ENCODE data around the gene PPM1L. TPM values are rescaled to one million over a fixed set of nuclear protein-coding genes. Genes with fewer than 3 reads are reported as not detected.

The PPM1L gene
- polyA plus RNA-seq, 1 donor (not counting 4 experiments of a cell fraction or from before 2014, with no cell fraction given) = 0.58 TPM

- FAIRE-seq = no peak
- TF ChIP-seq CTCF (optimal IDR thresholded peaks at IDR 0.05 in 1 of 3, IDR thresholded peaks at IDR 0.05 in 1 of 3, conservative IDR thresholded peaks at IDR 0.05 in 1 of 3; ENCODE audit: extremely low read depth in 1 of 3, insufficient read depth in 2 of 3, low read length in 3 of 3) (no peak), EZH2 (IDR thresholded peaks at IDR 0.05; ENCODE audit: low read length) (no peak)
Measured at GRCh38 chr3:160829486-160830009, 73.5 kb downstream of the PPM1L start.

GRCh38 chr3:160830796-160831195 is 74.8 kb downstream of the PPM1L start:
- H3K4me3 ChIP-seq (ENCODE audit: control insufficient read depth in 2 of 3, extremely low read depth in 1 of 3, insufficient read depth in 2 of 3, low read depth in 1 of 3, low read length in 3 of 3) = no peak overlapping the region
- no peak overlapping the region for H3K4me2 ChIP-seq (ENCODE audit: control insufficient read depth, extremely low read depth, insufficient read depth, low read depth, low read length)
- no peak overlapping the region for H3K9ac ChIP-seq (ENCODE audit: control insufficient read depth, extremely low read depth, insufficient read depth, low read length)
- H2AFZ ChIP-seq (ENCODE audit: control insufficient read depth, low read length) = no peak overlapping the region
- FAIRE-seq (no peak), DNase-seq (ENCODE audit: low read depth, low spot score) (no peak)
- H4K20me1 ChIP-seq (ENCODE audit: control insufficient read depth, extremely low read depth, insufficient read depth, low read length) = no peaks in the 10 kb centered on the region
- no peaks in the 10 kb centered on the region for H3K9me3 ChIP-seq (ENCODE audit: control insufficient read depth, low read depth, low read length)
- no peaks in the 10 kb centered on the region for H3K36me3 ChIP-seq (ENCODE audit: control insufficient read depth in 2 of 2, extremely low read depth in 1 of 2, insufficient read depth in 2 of 2, low read length in 2 of 2)
- no peaks in the 10 kb centered on the region for H3K79me2 ChIP-seq (ENCODE audit: control insufficient read depth, insufficient read depth, low read length)
- TF ChIP-seq EZH2 (IDR thresholded peaks at IDR 0.05; ENCODE audit: low read length) (no peak), CTCF (optimal IDR thresholded peaks at IDR 0.05 in 1 of 3, IDR thresholded peaks at IDR 0.05 in 1 of 3, conservative IDR thresholded peaks at IDR 0.05 in 1 of 3; ENCODE audit: extremely low read depth in 1 of 3, insufficient read depth in 2 of 3, low read length in 3 of 3) (no peak)
- H3K4me1 ChIP-seq (ENCODE audit: control insufficient read depth, extremely low read depth, insufficient read depth, low read length) = no peaks in the 10 kb centered on the region
- no peaks in the 10 kb centered on the region for H3K9me1 ChIP-seq (ENCODE audit: control insufficient read depth, extremely low read depth, insufficient read depth, low read length)
- no peak overlapping the region for H3K27ac ChIP-seq (ENCODE audit: control insufficient read depth, insufficient read depth, low read length)
- no peaks in the 10 kb centered on the region for H3K27me3 ChIP-seq (ENCODE audit: control insufficient read depth, extremely low read depth, insufficient read depth, low read length)
- dilution Hi-C loops (cut with MboI; ENCODE audit: extremely low pct_ligation_motif_present, low sequenced_read_pairs) = no loop called here

More at GRCh38 chr3:160829486-160830009, 73.5 kb downstream of the PPM1L start:
- Histone ChIP-seq H3K4me3 (ENCODE audit: control insufficient read depth in 2 of 3, extremely low read depth in 1 of 3, insufficient read depth in 2 of 3, low read depth in 1 of 3, low read length in 3 of 3) (no peak overlapping the region), H3K9me1 (ENCODE audit: control insufficient read depth, extremely low read depth, insufficient read depth, low read length) (no peaks in the 10 kb centered on the region), H3K27ac (ENCODE audit: control insufficient read depth, insufficient read depth, low read length) (no peak overlapping the region), H3K4me2 (ENCODE audit: control insufficient read depth, extremely low read depth, insufficient read depth, low read depth, low read length) (no peak overlapping the region), H3K79me2 (ENCODE audit: control insufficient read depth, insufficient read depth, low read length) (no peaks in the 10 kb centered on the region), H4K20me1 (ENCODE audit: control insufficient read depth, extremely low read depth, insufficient read depth, low read length) (no peaks in the 10 kb centered on the region), H3K36me3 (ENCODE audit: control insufficient read depth in 2 of 2, extremely low read depth in 1 of 2, insufficient read depth in 2 of 2, low read length in 2 of 2) (no peaks in the 10 kb centered on the region), H3K9me3 (ENCODE audit: control insufficient read depth, low read depth, low read length) (no peaks in the 10 kb centered on the region), H3K4me1 (ENCODE audit: control insufficient read depth, extremely low read depth, insufficient read depth, low read length) (no peaks in the 10 kb centered on the region), H2AFZ (ENCODE audit: control insufficient read depth, low read length) (no peak overlapping the region), H3K9ac (ENCODE audit: control insufficient read depth, extremely low read depth, insufficient read depth, low read length) (no peak overlapping the region), H3K27me3 (ENCODE audit: control insufficient read depth, extremely low read depth, insufficient read depth, low read length) (no peaks in the 10 kb centered on the region)
- no peak for DNase-seq (ENCODE audit: low read depth, low spot score)
- dilution Hi-C loops (cut with MboI; ENCODE audit: extremely low pct_ligation_motif_present, low sequenced_read_pairs) = no loop called here

Measured in keratinocyte (primary cell).